Measurements from ENCODE around the gene KLHL25.

KLHL25 gene

GRCh38 chr15:85767785-85768529 is 26.8 kb downstream of the KLHL25 start:
- TF ChIP-seq EZH2phosphoT487 (IDR thresholded peaks at IDR 0.05; ENCODE audit: borderline replicate concordance, low read length) (no peak), CTCF (IDR thresholded peaks at IDR 0.05; ENCODE audit: low read depth, low read length, poor library complexity, severe bottlenecking) (no peak)
- peaks cover 2% of the 10 kb centered on the region; the same call in 1 of the 2 replicates for H4K20me1 ChIP-seq (ENCODE audit: control insufficient read depth, insufficient read depth, low read depth, low read length)
- H3K9me3 ChIP-seq (ENCODE audit: control insufficient read depth, insufficient read depth, low read length): no peaks in the 10 kb centered on the region
- H3K27ac ChIP-seq (ENCODE audit: low read depth, low read length): no peak overlapping the region
- no peaks in the 10 kb centered on the region for H3K27me3 ChIP-seq (ENCODE audit: control insufficient read depth, low read length)
- no peaks in the 10 kb centered on the region for H3F3A ChIP-seq (ENCODE audit: control insufficient read depth, insufficient read depth)
- no peak overlapping the region for H3K4me3 ChIP-seq (ENCODE audit: low read length)
- H3K4me1 ChIP-seq (ENCODE audit: control insufficient read depth, low read length): no peaks in the 10 kb centered on the region
- no peaks in the 10 kb centered on the region for H3K79me2 ChIP-seq (ENCODE audit: control insufficient read depth, low read length)
- no peaks in the 10 kb centered on the region for H3K36me3 ChIP-seq (ENCODE audit: control insufficient read depth, low read length)
- no peaks in the 10 kb centered on the region for H3K9me2 ChIP-seq (replicated peaks; ENCODE audit: control insufficient read depth, low read length)
- no peak overlapping the region for H3K4me2 ChIP-seq (ENCODE audit: low read length)

GRCh38 chr15:85766001-85766831 is 28.5 kb downstream of the KLHL25 start:
- no peaks in the 10 kb centered on the region for H3K27me3 ChIP-seq (ENCODE audit: control insufficient read depth, low read length)
- no peak for TF ChIP-seq CTCF (IDR thresholded peaks at IDR 0.05; ENCODE audit: low read depth, low read length, poor library complexity, severe bottlenecking)
- no peak overlapping the region for H3K4me2 ChIP-seq (ENCODE audit: low read length)
- no peaks in the 10 kb centered on the region for H3F3A ChIP-seq (ENCODE audit: control insufficient read depth, insufficient read depth)
- no peaks in the 10 kb centered on the region for H3K36me3 ChIP-seq (ENCODE audit: control insufficient read depth, low read length)
- H3K79me2 ChIP-seq (ENCODE audit: control insufficient read depth, low read length): no peaks in the 10 kb centered on the region
- H3K4me3 ChIP-seq (ENCODE audit: low read length): no peak overlapping the region
- no peak overlapping the region for H3K27ac ChIP-seq (ENCODE audit: low read depth, low read length)
- 0 out of 2 replicates have a peak, but pooled peaks cover 2% of the 10 kb centered on the region for H4K20me1 ChIP-seq (ENCODE audit: control insufficient read depth, insufficient read depth, low read depth, low read length)
- H3K9me3 ChIP-seq (ENCODE audit: control insufficient read depth, insufficient read depth, low read length): no peaks in the 10 kb centered on the region
- H3K9me2 ChIP-seq (replicated peaks; ENCODE audit: control insufficient read depth, low read length): no peaks in the 10 kb centered on the region
- no peaks in the 10 kb centered on the region for H3K4me1 ChIP-seq (ENCODE audit: control insufficient read depth, low read length)

GRCh38 chr15:85764649-85765277 is 30.0 kb downstream of the KLHL25 start:
- H3K9me2 ChIP-seq (replicated peaks; ENCODE audit: control insufficient read depth, low read length): no peaks in the 10 kb centered on the region

More at GRCh38 chr15:85764649-85765277, 30.0 kb downstream of the KLHL25 start:
- Histone ChIP-seq H3K4me2 (ENCODE audit: low read length) (no peak overlapping the region), H3F3A (ENCODE audit: control insufficient read depth, insufficient read depth) (no peaks in the 10 kb centered on the region), H3K27me3 (ENCODE audit: control insufficient read depth, low read length) (no peaks in the 10 kb centered on the region), H4K20me1 (ENCODE audit: control insufficient read depth, insufficient read depth, low read depth, low read length) (0 out of 2 replicates have a peak, but pooled peaks cover 2% of the 10 kb centered on the region), H3K36me3 (ENCODE audit: control insufficient read depth, low read length) (no peaks in the 10 kb centered on the region), H3K27ac (ENCODE audit: low read depth, low read length) (no peak overlapping the region), H3K4me1 (ENCODE audit: control insufficient read depth, low read length) (no peaks in the 10 kb centered on the region), H3K9me3 (ENCODE audit: control insufficient read depth, insufficient read depth, low read length) (no peaks in the 10 kb centered on the region), H3K4me3 (ENCODE audit: low read length) (no peak overlapping the region), H3K79me2 (ENCODE audit: control insufficient read depth, low read length) (no peaks in the 10 kb centered on the region)
- TF ChIP-seq CTCF (IDR thresholded peaks at IDR 0.05; ENCODE audit: low read depth, low read length, poor library complexity, severe bottlenecking) (no peak), EZH2phosphoT487 (IDR thresholded peaks at IDR 0.05; ENCODE audit: borderline replicate concordance, low read length) (no peak)

Data from DOHH2 (cell line).